Left renal pelvis (tissue), 4 donors: ENCODE measurements around the gene BICD1. TPM values are rescaled to one million over a fixed set of nuclear protein-coding genes. Genes with fewer than 3 reads are reported as not detected.
"Not testable (repeated sequence)": the region's sequence is repeated elsewhere in the genome, so short reads cannot be mapped to it uniquely, and the experiment has no call there.

Experiments
- DNase-seq, 4 donors: peaks; one replicate each; pipeline ENCODE4 v3.0.0-alpha.2; 2013; ENCODE audit warnings: low read depth in 4 of 4, low spot score in 3 of 4
- polyA plus RNA-seq, 4 donors: library from polyadenylated mRNA; unstranded; fragments of 120-200 nt; gene quantifications; one replicate each; pipeline ENCODE4 v1.2.1, GENCODE V29; 2013; ENCODE audit not compliant: insufficient read length in 4 of 4

The BICD1 gene
- 10 to 100 TPM; 21.0 to 26.5 (median 23.8) TPM for polyA plus RNA-seq

GRCh38 chr12:32106517-32107358, at the start of gene BICD1:
Gene BICD1 (plus strand): TSS chr12:32106847. CDS start chr12:32107332, 485 bp downstream.
- peak; percentile 72 to 79 (median 76) for DNase-seq

DNA sequence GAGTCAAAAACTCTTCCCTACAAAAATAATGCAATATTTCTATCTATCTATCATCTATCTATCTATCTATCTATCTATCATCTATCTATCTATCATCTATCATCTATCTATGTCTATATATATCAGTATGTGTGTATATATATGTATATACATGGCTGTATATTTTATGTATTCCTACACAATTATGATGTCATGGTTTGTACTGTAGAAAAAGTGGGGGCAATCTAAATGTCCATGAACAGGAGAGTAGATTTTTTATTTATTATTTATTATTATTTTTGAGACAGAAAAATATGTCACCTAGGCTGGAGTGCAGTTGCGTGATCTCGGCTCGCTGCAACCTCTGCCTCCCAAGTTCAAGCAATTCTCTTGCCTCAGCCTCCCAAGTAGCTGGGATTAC, 45.6 kb upstream of the BICD1 start:
- DNase-seq: no peak

DNA sequence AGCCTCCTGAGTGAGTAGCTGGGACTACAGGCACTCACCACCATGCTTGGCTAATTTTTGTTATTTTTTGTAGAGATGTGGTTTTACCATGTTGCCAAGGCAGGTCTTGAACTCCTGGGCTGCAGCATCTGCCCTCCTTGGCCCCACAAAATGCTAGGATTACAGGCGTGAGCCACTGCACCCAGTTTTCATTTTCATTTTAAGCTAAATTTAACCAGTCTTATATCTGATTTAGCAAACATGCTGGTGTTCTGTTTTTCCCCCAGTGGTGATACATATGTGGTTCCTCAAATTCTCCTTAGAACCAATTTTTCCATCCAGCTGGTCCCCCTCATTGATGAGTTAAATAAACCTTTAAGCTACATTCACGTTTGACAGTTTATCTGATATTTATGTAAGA, 43.8 kb upstream of the BICD1 start:
- DNase-seq: no peak

GRCh38 chr12:32063796-32064195, 42.9 kb upstream of the BICD1 start:
- no peak for DNase-seq

GRCh38 chr12:32066206-32066605, 40.4 kb upstream of the BICD1 start:
- no peak for DNase-seq

GRCh38 chr12:32069071-32069470, 37.6 kb upstream of the BICD1 start:
- DNase-seq: no peak

GRCh38 chr12:32069731-32070130, 36.9 kb upstream of the BICD1 start:
- DNase-seq: no peak

DNA sequence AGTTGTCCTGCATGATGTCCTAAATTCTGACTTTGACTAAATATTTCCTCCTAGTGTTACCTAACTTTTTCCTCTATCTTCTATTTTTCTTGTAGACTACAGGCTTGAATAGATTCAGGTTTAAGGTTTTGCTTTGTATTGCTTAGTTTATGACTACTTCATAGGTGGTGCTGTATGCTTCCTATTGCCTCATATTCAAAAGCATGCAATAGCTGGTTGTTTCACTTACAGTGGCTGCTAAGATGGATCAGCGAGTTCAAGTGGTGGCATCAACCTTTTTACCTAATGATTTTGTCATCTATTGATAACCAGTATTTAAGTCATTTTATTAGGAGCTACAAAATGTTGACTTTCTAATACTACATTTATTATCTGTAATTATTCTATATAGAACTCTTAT, 36.3 kb upstream of the BICD1 start:
- DNase-seq: no peak

DNA sequence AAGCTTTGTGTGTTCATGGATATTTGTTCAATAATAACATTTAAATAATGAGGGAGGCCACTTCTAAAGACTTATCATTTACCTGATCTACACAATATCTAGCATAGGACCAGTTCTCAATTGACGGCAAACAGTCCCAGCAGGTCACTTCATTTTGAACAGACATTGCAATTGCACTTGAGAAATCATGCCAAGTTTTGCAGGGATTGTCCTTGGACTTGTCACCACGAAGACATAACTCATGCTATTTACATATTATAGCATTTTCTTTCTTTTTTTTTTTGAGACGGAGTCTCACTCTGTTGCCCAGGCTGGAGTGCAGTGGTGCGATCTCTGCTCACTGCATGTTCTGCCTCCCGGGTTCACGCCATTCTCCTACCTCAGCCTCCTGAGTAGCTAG, 34.5 kb upstream of the BICD1 start:
- no peak for DNase-seq

- no peak for DNase-seq
These were observed 32.2 kb upstream of the BICD1 start for GRCh38 chr12:32074432-32074831.

- DNase-seq: no peak
These were observed 29.7 kb upstream of the BICD1 start for GRCh38 chr12:32076941-32077340.

DNA sequence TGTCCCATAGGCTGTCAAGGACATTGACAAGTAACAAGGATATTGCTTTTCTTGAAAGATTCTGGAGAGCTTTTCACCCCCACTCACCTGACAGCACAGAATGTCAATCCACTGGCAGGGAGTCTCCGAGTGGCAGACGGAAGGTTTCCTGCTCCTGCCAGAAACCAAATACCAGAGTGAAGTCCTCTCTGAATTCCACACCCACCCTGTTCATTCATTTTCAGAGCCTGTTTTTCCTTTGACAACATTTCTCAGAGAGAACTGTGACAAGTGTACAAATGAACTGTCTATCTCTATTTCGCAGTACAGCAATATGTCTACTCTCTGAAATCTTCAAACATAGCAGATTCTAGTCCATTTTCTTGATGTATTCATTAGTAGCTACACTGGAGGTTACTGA, 26.2 kb upstream of the BICD1 start:
- no peak for DNase-seq

DNA sequence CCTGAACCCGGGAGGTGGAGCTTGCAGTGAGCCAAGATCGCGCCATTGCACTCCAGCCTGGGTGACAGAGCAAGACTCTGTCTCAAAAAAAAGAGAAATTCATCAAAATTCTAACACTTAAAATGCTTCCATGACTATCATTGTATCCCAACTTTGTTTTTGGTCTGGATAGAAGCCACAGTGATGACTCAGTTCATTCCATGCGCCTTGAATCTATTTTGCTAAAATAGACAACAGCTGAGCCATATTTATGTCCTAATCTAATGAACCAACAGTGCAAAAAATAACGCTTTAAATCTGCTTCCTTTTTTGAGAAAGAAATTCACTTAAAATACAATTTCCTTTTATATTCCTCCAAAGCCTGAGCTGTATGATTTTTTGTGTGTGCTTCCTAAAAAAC, 23.2 kb upstream of the BICD1 start:
- no peak for DNase-seq

DNA sequence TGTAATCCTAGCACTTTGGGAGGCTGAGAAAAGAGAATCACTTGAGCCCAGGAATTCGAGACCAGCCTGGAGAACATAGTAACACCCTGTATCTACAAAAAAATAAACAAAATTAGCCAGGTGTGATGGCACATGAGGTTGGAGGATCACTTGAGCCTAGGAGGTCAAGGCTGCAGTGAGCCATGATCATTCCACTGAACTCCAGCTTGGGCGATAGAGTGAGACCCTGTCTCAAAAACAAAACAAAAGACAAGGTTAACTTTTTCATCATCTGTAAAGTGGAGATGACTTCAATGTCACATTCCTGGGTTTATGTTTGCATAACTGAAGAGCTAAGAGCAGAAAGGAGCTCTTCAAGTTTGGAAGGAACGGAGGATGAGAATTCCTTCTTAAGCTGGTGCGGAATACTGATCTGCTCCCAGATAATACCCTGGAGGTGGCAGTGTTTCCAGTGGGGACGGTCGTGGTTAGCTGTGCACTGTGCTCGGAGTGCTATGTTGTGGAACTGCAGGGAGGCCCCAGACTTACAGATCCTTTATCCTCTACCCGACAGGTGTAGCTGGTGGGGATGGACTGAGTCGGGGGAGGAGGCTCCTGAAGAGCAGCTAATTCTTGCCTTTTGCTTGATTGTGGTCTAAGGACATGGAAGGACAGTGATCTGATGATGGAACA, 22.5 kb upstream of the BICD1 start:
- no peak for DNase-seq

DNA sequence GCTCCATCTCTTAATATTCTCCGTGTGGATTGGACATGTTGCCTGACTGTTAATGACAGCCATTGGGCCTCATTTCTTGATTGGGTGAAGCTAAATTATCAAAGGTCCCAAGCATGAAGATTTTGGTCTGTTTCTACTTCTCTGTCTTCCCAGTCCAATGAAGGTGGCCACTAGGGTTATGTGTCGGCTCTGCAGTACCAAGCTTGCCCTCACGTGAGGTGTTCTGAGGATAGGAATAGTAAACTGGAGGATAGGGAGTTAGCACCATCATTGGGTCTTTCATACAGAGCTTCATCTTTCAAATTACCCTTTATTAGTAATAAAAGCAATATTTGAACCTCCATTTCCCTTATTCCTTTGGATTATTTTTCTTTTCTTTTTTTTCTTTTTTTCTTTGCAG, 21.9 kb upstream of the BICD1 start:
- no peak for DNase-seq

- no peak for DNase-seq
These were observed 19.3 kb upstream of the BICD1 start for GRCh38 chr12:32087306-32087705.

DNA sequence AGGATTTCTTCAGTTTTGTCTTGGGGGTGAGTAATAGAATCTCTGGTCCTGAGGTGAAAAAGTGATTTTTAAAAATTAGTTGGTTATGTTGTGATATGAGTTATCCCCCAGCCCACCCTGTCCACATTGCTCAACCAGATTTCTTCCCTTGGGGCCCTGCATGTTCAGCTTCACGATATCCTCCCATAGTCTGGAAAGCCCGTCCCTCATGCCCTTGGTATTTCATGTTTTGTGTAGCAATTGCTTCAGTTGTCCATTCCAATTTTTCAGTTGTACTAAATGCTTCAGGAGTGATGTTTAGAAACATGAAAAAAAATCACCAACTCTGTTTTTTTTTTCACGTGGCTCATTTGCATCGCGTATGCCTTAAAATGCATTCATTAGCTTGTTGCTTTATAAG, 17.5 kb upstream of the BICD1 start:
- DNase-seq: no peak

DNA sequence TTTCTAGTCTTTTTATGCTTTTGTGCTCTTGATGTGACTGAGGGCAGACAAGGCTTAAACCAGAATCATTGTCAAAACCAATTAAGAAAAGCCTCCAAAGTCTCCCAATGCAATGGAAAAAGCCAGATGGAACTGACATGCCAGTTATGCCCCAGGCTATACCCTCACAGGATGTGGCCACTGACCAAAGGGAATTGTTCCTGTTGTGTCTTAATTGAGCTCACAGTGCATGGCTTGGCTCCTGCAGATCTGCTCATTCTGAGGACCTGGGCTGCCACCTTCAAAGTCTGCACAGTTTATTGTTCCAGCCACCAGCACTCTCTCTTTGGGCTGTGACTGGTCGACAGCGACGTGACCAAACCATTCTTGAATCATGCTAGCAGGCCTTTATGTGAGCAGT, 17.1 kb upstream of the BICD1 start:
- no peak for DNase-seq

- no peak for DNase-seq
These were observed 15.0 kb upstream of the BICD1 start for GRCh38 chr12:32091696-32092095.

DNA sequence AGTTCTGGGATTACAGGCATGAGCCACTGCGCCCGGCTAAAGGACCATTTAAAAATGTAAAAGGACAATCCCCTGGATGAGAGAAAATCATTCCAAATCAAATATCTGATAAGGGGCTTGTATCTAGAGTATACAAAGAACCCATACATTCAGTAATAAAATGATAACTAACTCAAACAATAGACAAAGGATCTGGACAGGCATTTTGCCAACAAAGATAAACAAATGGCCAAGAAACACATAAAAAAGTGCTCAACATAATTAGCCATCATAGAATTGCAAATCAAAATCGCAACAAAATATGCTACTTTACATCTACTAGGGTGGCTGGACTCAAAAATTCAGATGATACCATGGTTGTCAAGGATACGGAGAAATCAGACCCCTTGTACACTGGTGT, 8.5 kb upstream of the BICD1 start:
- no peak for DNase-seq

- not testable (repeated sequence) for DNase-seq
These were observed 7.4 kb upstream of the BICD1 start for GRCh38 chr12:32099275-32099674.

DNA sequence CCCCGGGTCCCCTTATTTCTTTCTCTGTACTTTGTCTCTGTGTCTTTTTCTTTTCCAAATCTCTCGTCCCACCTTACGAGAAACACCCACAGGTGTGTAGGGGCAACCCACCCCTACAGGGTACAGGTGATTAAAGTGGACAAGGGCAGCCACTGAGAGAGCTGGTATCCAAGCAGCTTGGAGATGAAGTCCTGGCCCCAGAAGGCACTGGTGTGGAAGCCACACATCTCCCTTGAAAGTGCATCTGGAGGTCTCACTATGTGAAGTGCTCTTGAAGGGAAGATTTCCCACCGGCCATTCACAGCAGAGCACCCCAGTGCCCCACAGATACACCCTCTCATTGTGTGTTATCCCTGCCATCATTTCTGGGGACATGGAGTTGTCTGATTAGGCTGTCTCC, 6.3 kb upstream of the BICD1 start:
- DNase-seq: no peak
